ENCODE results near the gene CEBPE. TPM values are rescaled to one million over a fixed set of nuclear protein-coding genes. Genes with fewer than 3 reads are reported as not detected.

The CEBPE gene
- total RNA-seq, 3 donors from 2014 or later: not detected

- DNase-seq: no peak
- Histone ChIP-seq H3K36me3 (ENCODE audit: low read depth) (no peaks in the 10 kb centered on the region), H3K9me3 (no peaks in the 10 kb centered on the region), H3K4me1 (ENCODE audit: low read depth) (peaks cover 21% of the 10 kb centered on the region), H3K4me3 (no peak overlapping the region)
- intact Hi-C loops (cut with DNase I, micrococcal nuclease): no loop called here
- no peak for TF ChIP-seq CTCF (IDR thresholded peaks at IDR 0.05)
- no peak for ATAC-seq
Observed at GRCh38 chr14:23163830-23164229, 44.8 kb upstream of the CEBPE start.

GRCh38 chr14:23162800-23163199 lies 43.7 kb upstream of the CEBPE start:
- Histone ChIP-seq H3K4me3 (no peak overlapping the region), H3K9me3 (no peaks in the 10 kb centered on the region), H3K36me3 (ENCODE audit: low read depth) (no peaks in the 10 kb centered on the region), H3K4me1 (ENCODE audit: low read depth) (peaks cover 12% of the 10 kb centered on the region)
- DNase-seq (no peak), ATAC-seq (no peak)
- TF ChIP-seq CTCF (IDR thresholded peaks at IDR 0.05): no peak
- intact Hi-C loops (cut with DNase I, micrococcal nuclease): no loop called here

- peak in 2 of 3 donors; percentile 47 for DNase-seq
- intact Hi-C loops (cut with DNase I, micrococcal nuclease): no loop called here
- no peaks in the 10 kb centered on the region for H3K9me3 ChIP-seq
- no peaks in the 10 kb centered on the region for H3K36me3 ChIP-seq (ENCODE audit: low read depth)
- peaks cover 6% of the 10 kb centered on the region for H3K4me1 ChIP-seq (ENCODE audit: low read depth)
- no peak overlapping the region for H3K4me3 ChIP-seq
- no peak for TF ChIP-seq CTCF (IDR thresholded peaks at IDR 0.05)
- peak; percentile 78 for ATAC-seq
Observed at GRCh38 chr14:23162005-23162404, 43.0 kb upstream of the CEBPE start.

- H3K36me3 ChIP-seq (ENCODE audit: low read depth): no peaks in the 10 kb centered on the region
- no peak overlapping the region for H3K4me3 ChIP-seq
- DNase-seq: peak in 2 of 3 donors; percentile 37 to 69
- no peaks in the 10 kb centered on the region for H3K9me3 ChIP-seq
- ATAC-seq: peak; percentile 67
- peaks cover 3% of the 10 kb centered on the region for H3K4me1 ChIP-seq (ENCODE audit: low read depth)
- no peak for TF ChIP-seq CTCF (IDR thresholded peaks at IDR 0.05)
- intact Hi-C loops (cut with DNase I, micrococcal nuclease): no loop called here
Observed at GRCh38 chr14:23160924-23161522, 42.0 kb upstream of the CEBPE start.

- no peak for TF ChIP-seq CTCF (IDR thresholded peaks at IDR 0.05)
Observed at GRCh38 chr14:23159532-23159931, 40.5 kb upstream of the CEBPE start.

GRCh38 chr14:23158779-23159178 lies 39.7 kb upstream of the CEBPE start:
- H3K36me3 ChIP-seq (ENCODE audit: low read depth): no peaks in the 10 kb centered on the region
- peaks cover 3% of the 10 kb centered on the region for H3K4me1 ChIP-seq (ENCODE audit: low read depth)
- intact Hi-C loops (cut with DNase I, micrococcal nuclease): no loop called here
- H3K9me3 ChIP-seq: no peaks in the 10 kb centered on the region
- no peak for ATAC-seq
- no peak for DNase-seq
- TF ChIP-seq CTCF (IDR thresholded peaks at IDR 0.05): no peak
- H3K4me3 ChIP-seq: no peak overlapping the region

More at GRCh38 chr14:23159532-23159931, 40.5 kb upstream of the CEBPE start:
- H3K36me3 ChIP-seq (ENCODE audit: low read depth): no peaks in the 10 kb centered on the region
- ATAC-seq (no peak), DNase-seq (no peak)
- no peaks in the 10 kb centered on the region for H3K9me3 ChIP-seq
- intact Hi-C loops (cut with DNase I, micrococcal nuclease): no loop called here
- peaks cover 3% of the 10 kb centered on the region for H3K4me1 ChIP-seq (ENCODE audit: low read depth)
- no peak overlapping the region for H3K4me3 ChIP-seq
